ENCODE results near the gene MBD3L2B. TPM values are rescaled to one million over a fixed set of nuclear protein-coding genes. Genes with fewer than 3 reads are reported as not detected.

MBD3L2B gene
- total RNA-seq, 1 donor from 2014 or later = not detected

Other genes with a start within 250 kb of the MBD3L2B start
- 12.1 TPM for gene VAV1, start 248.7 kb downstream of the MBD3L2B start, total RNA-seq
- gene ADGRE1, start 133.9 kb downstream of the MBD3L2B start, total RNA-seq = 0.36 TPM
- not detected for gene MBD3L5, start 9.1 kb upstream of the MBD3L2B start, total RNA-seq
- not detected for gene MBD3L4, start 18.7 kb upstream of the MBD3L2B start, total RNA-seq
- gene MBD3L2, start 27.9 kb upstream of the MBD3L2B start, total RNA-seq = not detected
- not detected for gene MBD3L3, start 37.2 kb upstream of the MBD3L2B start, total RNA-seq
- 14.8 TPM for gene ZNF557, start 48.3 kb upstream of the MBD3L2B start, total RNA-seq